HepG2 (cell line): ENCODE measurements around the gene FGD5. TPM values are rescaled to one million over a fixed set of nuclear protein-coding genes. Genes with fewer than 3 reads are reported as not detected.
A peak's percentile ranks its signal among the peaks of the same experiment; 100 is the strongest.

ENCODE experiments used
- AFF4 ChIP-seq: sonication (generic); formaldehyde crosslinking; IDR thresholded peaks from 2 replicates; pipeline ENCODE4 v1.4.0; 2020; ENCODE audit warnings: missing genetic modification reagents
- CAMTA2 ChIP-seq: sonication (generic); formaldehyde crosslinking; IDR thresholded peaks from 2 replicates; pipeline ENCODE4 v1.4.0; 2020; ENCODE audit warnings: mild to moderate bottlenecking, missing genetic modification reagents, borderline replicate concordance
- GABPB1 ChIP-seq: IDR thresholded peaks from 2 replicates; pipeline ENCODE4 v1.6.1; 2016; ENCODE audit warnings: mild to moderate bottlenecking, missing genetic modification reagents, moderate library complexity, missing compliant biosample characterization
- NFKBIZ ChIP-seq: IDR thresholded peaks from 2 replicates; pipeline ENCODE4 v1.6.1; 2018; ENCODE audit warnings: missing genetic modification reagents, missing compliant biosample characterization
- PITX1 ChIP-seq: sonication (generic); formaldehyde crosslinking; IDR thresholded peaks from 2 replicates; pipeline ENCODE4 v1.5.1; 2020; ENCODE audit warnings: mild to moderate bottlenecking, missing genetic modification reagents
- PLRG1 ChIP-seq: fragments of 450-650 bp; conservative IDR thresholded peaks from 2 replicates; pipeline ENCODE4 v1.6.1; 2016
- POGZ ChIP-seq: sonication (generic); formaldehyde crosslinking; IDR thresholded peaks from 2 replicates; pipeline ENCODE4 v1.4.0; 2020; ENCODE audit warnings: mild to moderate bottlenecking, missing genetic modification reagents
- RFXANK ChIP-seq: IDR thresholded peaks from 2 replicates; pipeline ENCODE4 v1.6.1; 2016
- RXRB ChIP-seq: IDR thresholded peaks from 2 replicates; pipeline ENCODE4 v1.6.1; 2016; ENCODE audit warnings: borderline replicate concordance, missing genetic modification reagents, missing compliant biosample characterization
- SOX13 ChIP-seq, 3 experiments: fragments of 450-650 bp in 1 of 3; sonication (generic) in 1 of 3; formaldehyde crosslinking in 1 of 3; IDR thresholded peaks in 2 of 3; conservative IDR thresholded peaks in 1 of 3; 2 replicates each; pipeline versions ENCODE4 v1.5.0 to v1.6.1; 2016 to 2020; ENCODE audit warnings: antibody characterized with exemption in 1 of 3, mild to moderate bottlenecking in 1 of 3, missing compliant biosample characterization in 1 of 3, missing genetic modification reagents in 1 of 3, moderate library complexity in 1 of 3
- SRSF9 ChIP-seq: fragments of 200-400 bp; formaldehyde crosslinking; IDR thresholded peaks from 2 replicates; pipeline ENCODE4 v1.6.1; 2018; ENCODE audit warnings: borderline replicate concordance, mild to moderate bottlenecking, low read depth, low read length; ENCODE audit not compliant: insufficient read depth, poor library complexity, severe bottlenecking
- TP53 ChIP-seq: sonication (generic); formaldehyde crosslinking; conservative IDR thresholded peaks from 2 replicates; pipeline ENCODE4 v1.4.0; 2020; ENCODE audit warnings: missing genetic modification reagents
- TRIM24 ChIP-seq: sonication (generic); formaldehyde crosslinking; IDR thresholded peaks from 2 replicates; pipeline ENCODE4 v1.8.0; 2022; ENCODE audit warnings: mild to moderate bottlenecking, missing genetic modification reagents
- ZBTB8A ChIP-seq: sonication (generic); formaldehyde crosslinking; IDR thresholded peaks from 2 replicates; pipeline ENCODE4 v1.4.0; 2020; ENCODE audit warnings: mild to moderate bottlenecking, low read depth, missing genetic modification reagents, borderline replicate concordance
- ZNF296 ChIP-seq: sonication (generic); formaldehyde crosslinking; conservative IDR thresholded peaks from 2 replicates; pipeline ENCODE4 v1.5.0; 2020; ENCODE audit warnings: mild to moderate bottlenecking, missing genetic modification reagents
- ZNF530 ChIP-seq: sonication (generic); formaldehyde crosslinking; IDR thresholded peaks from 2 replicates; pipeline ENCODE4 v1.5.0; 2020; ENCODE audit warnings: low read depth, mild to moderate bottlenecking, missing genetic modification reagents
- ZNF850 ChIP-seq: sonication (generic); formaldehyde crosslinking; conservative IDR thresholded peaks from 2 replicates; pipeline ENCODE4 v1.9.0; 2021; ENCODE audit warnings: mild to moderate bottlenecking, missing genetic modification reagents
- ZNF883 ChIP-seq: sonication (generic); formaldehyde crosslinking; IDR thresholded peaks from 2 replicates; pipeline ENCODE4 v1.5.1; 2020; ENCODE audit warnings: mild to moderate bottlenecking, missing genetic modification reagents; ENCODE audit errors: not compliant biosample characterization
- ZSCAN5A ChIP-seq: sonication (generic); formaldehyde crosslinking; IDR thresholded peaks from 2 replicates; pipeline ENCODE4 v1.8.0; 2022; ENCODE audit warnings: mild to moderate bottlenecking, missing genetic modification reagents, borderline replicate concordance
- polyA plus RNA-seq, 8 experiments: library from polyadenylated mRNA; depleted of rRNA in 3 of 8; stranded (reverse) in 7 of 8; unstranded in 1 of 8; fragments of >200 nt; fragmentation: Illumina TruSeq in 4 of 8; extraction: Trizol in 4 of 8; gene quantifications; 2 replicates each; pipeline versions ENCODE4 v1.2.1 to v1.2.3, GENCODE V29; 2011 to 2016; ENCODE audit warnings: low read depth in 4 of 8, missing spikeins in 1 of 8, mixed read lengths in 1 of 8; ENCODE audit not compliant: insufficient read depth in 1 of 8
- total RNA-seq, 5 experiments: library from RNA; depleted of rRNA; stranded (reverse); fragments of >200 nt; fragmentation: Illumina TruSeq; extraction: Trizol; gene quantifications; 2 replicates each; pipeline ENCODE4 v1.2.3, GENCODE V29; 2016; ENCODE audit warnings: low read depth in 1 of 5

The FGD5 gene
- total and polyA plus RNA-seq, 2 of the 13 experiments (the other 11 are each of a cell fraction or from before 2014, with no cell fraction given), result 0.17 TPM; not detected in 1

- TF ChIP-seq SOX13 (IDR thresholded peaks at IDR 0.05) (no peak), SOX13 (CRISPR knock-in tag; conservative IDR thresholded peaks at IDR 0.05 in 1 of 2, IDR thresholded peaks at IDR 0.05 in 1 of 2) (no peak), ZNF883 (CRISPR knock-in tag) (no peak), CAMTA2 (CRISPR knock-in tag) (no peak), ZBTB8A (no peak), NFKBIZ (no peak), ZSCAN5A (no peak), ZNF296 (CRISPR knock-in tag) (no peak), ZNF530 (CRISPR knock-in tag) (no peak), PLRG1 (no peak), TP53 (CRISPR knock-in tag) (no peak), PITX1 (CRISPR knock-in tag) (no peak), RXRB (CRISPR knock-in tag) (no peak), AFF4 (CRISPR knock-in tag) (no peak), GABPB1 (CRISPR knock-in tag) (peak; percentile 48), SRSF9 (no peak), POGZ (CRISPR knock-in tag) (no peak), RFXANK (CRISPR knock-in tag) (no peak), ZNF850 (CRISPR knock-in tag) (no peak), TRIM24 (CRISPR knock-in tag) (no peak)
These were observed 14.6 kb upstream of the FGD5 start (continued) for GRCh38 chr3:14803981-14804834.
